Fibroblast of gingiva (primary cell): Measurements from ENCODE around the gene ZSWIM5.
A peak's percentile ranks its signal among the peaks of the same experiment; 100 is the strongest.
"Not testable (repeated sequence)": the region's sequence is repeated elsewhere in the genome, so short reads cannot be mapped to it uniquely, and the experiment has no call there.

Experiments
- DNase-seq: peaks from one replicate; pipeline ENCODE4 v3.0.0-alpha.2; 2011; ENCODE audit warnings: low read depth

The ZSWIM5 gene

GRCh38 chr1:45141247-45142003, 65.0 kb downstream of the ZSWIM5 start:
- no peak for DNase-seq

DNA sequence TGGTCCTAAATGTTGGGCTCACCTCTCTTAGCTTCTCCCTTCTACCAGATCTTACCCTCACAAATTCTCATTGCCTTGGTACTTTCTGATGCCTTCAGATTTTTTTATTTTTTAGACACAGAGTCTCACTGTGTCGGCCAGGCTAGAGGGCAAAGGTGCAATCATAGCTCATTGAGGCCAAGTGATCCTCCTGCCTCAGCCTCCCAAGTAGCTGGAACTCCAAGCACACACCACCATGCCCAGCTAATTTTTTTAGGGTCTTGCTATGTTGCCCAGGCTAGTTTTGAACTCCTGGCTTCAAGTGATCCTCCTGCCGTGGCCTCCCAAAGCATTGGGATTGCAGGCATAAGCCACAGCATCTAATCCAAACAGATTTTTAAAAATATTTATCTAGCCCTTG, 69.4 kb downstream of the ZSWIM5 start:
- DNase-seq: no peak

GRCh38 chr1:45135316-45135715, 71.1 kb downstream of the ZSWIM5 start:
- DNase-seq: no peak

DNA sequence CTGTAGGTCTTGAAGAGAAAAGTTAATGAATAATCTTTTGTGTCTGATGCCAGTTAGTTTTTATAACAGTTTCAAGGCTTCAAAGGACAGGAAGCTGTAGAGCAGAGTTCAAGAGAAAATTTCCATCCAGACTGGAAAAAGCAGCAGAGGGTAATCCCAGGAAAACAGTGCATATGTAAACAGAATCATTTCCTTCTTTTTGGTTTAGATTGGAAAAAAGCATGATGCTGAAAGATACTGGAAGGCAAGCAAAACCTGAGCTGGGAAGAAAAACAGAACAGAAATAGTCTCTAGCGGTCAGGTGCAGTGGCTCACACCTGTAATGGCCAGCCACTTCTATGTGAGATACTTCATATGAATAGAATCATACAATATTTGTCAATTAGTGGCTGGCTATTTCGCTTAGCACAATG, 71.9 kb downstream of the ZSWIM5 start:
- no peak for DNase-seq

DNA sequence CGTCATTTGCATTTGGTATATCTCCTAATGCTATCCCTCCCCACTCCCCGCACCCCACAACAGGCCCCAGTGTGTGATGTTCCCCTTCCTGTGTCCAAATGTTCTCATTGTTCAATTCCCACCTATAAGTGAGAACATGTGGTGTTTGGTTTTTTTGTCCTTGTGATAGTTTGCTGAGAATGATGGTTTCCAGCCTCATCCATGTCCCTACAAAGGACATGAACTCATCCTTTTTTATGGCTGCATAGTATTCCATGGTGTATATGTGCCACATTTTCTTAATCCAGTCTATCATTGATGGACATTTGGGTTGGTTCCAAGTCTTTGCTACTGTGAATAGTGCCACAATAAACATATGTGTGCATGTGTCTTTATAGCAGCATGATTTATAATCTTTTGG, 73.7 kb downstream of the ZSWIM5 start:
- not testable (repeated sequence) for DNase-seq

DNA sequence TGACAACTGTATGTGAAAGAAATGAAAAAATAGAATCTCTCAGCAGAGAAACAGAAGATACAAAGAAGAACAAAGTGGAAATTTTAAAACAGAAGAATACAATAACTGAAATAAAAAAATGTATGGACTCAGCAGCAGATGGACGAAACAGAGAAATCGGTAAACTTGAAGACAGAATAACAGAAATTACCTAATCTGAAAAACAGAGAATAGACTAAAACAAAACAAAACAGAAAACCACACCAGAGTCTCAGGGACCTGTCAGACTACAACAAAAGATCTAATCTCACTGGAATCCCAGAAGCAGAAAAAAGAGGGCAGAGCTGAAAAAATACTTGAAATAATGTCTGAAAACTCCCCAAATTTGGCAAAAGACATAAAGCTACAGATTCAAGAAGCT, 83.0 kb downstream of the ZSWIM5 start:
- DNase-seq: no peak

DNA sequence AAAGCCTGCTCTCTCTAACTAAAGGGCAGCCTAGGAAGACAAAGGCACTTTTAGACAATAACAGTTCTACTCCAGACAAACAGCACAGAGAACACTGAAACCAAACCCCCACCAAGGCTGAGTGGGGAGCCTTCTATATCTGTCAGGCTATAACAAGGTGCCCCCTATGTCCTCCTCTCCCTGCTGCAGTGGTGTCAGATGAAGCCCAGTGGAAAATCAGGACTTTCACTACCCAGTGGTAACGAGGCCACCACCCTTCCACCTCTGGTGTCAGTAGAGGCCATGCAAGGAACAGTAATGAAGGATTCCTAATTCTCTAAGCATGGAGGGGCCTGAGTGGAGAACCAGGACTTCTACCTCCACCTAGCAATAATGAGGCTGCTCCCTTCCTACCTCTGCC, 83.7 kb downstream of the ZSWIM5 start:
- DNase-seq: no peak

DNA sequence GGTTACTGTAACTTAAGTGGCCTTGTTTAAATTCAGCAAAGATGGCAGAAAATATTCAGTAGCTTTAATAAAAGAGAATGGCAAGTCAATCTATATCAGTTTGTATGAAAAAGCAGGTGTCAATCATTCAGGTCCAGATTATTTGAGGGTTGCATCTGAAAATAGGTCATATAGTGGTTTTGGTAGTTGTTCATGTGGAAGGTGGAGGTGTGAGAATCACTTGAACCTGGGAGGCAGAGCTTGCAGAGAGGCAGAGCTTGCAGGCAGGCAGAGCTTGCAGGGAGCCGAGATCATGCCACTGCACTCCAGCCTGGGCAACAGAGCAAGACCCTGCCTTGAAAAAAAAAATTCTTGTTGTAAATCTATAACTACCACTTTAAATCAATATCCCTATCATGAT, 88.6 kb downstream of the ZSWIM5 start:
- DNase-seq: no peak

DNA sequence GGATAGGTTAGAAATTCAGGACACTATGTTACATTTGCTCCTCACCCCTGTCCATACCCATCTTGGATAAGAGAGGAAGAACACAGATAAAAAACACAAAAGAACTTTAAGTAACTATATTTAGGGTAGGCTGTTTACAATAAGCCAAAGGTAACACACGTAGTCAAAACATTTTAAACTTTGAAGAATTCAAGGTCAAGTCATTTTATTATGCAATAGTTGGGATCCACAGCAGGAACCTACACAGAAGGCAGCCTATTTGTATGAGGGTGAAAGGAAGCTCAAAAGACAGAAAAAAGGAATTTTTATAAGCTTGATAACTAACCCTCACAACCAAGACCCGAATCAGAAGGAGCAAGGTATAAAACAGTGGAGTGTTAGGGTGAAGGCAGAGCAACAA, 89.6 kb downstream of the ZSWIM5 start:
- no peak for DNase-seq

DNA sequence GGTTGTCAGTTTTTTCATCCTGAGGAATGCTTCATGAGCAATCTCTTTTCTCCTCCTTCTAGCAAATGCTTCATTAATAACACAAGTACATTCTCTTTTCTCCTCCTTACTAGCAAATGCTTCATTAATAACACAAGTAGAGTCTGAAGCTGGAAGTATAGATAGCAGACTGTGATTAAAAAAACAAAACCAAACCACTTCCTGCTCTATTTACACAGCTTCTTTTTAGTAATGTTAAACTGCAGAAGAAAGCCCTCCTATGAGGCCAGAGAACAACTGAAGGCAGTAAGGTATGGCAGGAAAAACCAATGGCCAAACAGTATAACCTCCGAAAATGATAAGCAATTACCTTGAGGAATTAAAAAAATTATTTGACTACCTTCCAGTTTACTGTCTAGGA, 90.1 kb downstream of the ZSWIM5 start:
- DNase-seq: no peak

DNA sequence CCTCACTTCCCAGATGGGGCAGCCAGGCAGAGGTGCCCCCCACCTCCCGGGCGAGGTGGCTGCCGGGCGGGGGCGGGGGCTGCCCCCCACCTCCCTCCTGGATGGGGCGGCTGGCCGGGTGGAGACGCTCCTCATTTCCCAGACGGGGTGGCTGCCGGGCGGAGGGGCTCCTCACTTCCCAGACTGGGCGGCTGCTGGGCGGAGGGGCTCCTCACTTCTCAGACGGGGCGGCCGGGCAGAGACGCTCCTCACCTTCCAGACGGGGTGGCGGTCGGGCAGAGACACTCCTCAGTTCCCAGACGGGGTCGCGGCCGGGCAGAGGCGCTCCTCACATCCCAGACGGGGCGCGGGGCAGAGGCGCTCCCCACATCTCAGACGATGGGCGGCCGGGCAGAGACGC, 91.2 kb downstream of the ZSWIM5 start:
- not testable (repeated sequence) for DNase-seq

DNA sequence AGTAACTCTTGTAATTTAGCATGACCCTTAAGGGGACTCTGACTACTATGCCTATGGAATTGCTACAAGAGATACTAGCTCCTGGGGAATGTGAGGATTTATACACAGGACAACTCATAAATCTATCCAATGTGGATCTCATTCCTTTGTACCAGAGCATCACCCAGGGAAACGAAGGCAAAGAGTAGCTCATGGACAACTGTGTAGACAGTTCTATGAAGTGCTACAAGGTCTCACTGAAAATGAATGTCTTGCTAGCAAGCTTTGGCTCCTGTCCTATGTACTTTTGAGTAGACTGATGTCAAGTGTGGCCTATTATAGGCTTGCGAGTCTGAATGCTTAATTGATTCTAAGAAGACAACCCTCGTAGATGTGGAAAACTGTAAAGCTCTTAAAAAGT, 93.7 kb downstream of the ZSWIM5 start:
- DNase-seq: no peak

GRCh38 chr1:45111239-45111638, 95.2 kb downstream of the ZSWIM5 start:
- DNase-seq: no peak

DNA sequence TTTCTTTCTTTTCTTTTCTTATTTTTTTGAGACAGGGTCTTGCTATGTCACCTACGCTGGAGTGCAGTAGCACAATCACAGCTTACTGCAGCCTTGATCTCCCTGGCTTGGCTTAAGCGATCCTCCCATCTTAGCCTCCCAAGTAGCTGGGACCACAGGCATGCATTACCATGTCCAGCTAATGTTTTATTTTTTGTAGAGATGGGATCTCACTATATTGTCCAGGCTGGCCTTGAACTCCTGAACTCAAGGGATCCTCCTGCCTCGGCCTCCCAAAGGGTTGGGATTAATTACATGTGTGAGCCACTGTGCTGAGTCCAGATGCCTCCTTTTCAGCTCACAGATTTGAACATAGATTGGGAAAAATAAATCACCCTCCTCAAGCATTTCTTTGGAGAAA, 98.6 kb downstream of the ZSWIM5 start:
- DNase-seq: no peak

- peak; percentile 29 for DNase-seq
Observed at GRCh38 chr1:45106864-45107263, 99.5 kb downstream of the ZSWIM5 start.

GRCh38 chr1:45106156-45106545, 100.3 kb downstream of the ZSWIM5 start:
- DNase-seq: not testable (repeated sequence)

GRCh38 chr1:45105486-45106155, 100.8 kb downstream of the ZSWIM5 start:
- not testable (repeated sequence) for DNase-seq

DNA sequence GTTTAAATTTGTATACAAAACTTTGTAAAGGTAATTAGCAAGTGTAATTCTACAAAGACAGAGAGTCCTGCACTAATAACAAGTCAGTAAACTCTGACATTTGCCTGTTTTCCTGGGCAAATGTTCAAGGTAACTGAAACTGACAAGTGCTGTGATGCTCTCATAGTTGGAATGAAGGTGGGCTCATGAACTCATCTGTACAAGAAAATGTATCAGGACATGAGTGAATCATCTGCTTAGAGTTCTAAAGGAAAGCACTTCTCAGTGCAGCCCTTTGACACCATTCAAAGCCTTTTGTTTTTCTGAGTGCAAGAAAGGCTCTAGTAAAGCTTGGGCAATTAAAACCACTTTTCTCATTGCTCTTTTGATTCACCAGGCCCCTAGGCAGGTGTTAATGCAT, 102.9 kb downstream of the ZSWIM5 start:
- DNase-seq: no peak

- no peak for DNase-seq
Observed at GRCh38 chr1:45101947-45102346, 104.5 kb downstream of the ZSWIM5 start.

GRCh38 chr1:45101528-45101927, 104.9 kb downstream of the ZSWIM5 start:
- not testable (repeated sequence) for DNase-seq

DNA sequence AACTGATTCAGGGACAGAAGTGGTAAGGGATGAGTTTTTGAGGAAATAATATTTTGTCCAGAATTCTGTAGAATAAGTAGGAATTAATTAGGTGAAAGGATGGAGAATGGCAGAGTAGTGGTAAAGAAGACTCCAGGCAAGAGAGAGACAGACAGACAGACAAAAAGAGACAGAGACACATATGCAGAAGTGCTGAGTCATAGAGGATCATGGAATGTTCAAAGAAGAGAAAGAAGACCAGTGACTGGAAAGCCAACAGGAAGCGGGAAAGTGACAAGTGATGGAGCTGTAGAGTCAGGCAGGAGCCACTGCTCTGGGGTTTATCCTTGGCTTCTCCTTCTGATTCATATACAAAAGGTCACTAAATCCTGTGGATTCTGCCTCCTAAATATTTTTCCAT, 108.5 kb downstream of the ZSWIM5 start:
- peak; percentile 10 for DNase-seq

DNA sequence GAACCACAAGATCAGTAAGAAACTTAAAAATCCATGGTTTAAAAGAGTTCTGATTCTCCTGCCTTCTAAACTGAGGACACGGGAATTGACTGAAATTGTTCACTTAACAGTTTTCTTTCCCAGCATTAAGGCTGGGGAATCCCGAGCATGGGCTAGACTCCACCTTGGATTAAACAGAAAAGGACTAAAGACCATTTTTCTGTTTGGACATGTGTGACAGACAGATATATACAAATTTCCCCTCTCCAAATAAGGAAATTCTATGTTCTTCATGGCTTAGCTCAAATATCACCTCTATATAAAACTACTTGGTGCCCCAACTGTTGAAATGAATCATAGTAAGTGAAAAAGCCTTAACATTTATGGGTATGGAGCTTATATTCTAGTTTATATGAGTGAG, 109.3 kb downstream of the ZSWIM5 start:
- no peak for DNase-seq

- DNase-seq: no peak
Observed at GRCh38 chr1:45095450-45095849, 111.0 kb downstream of the ZSWIM5 start.

DNA sequence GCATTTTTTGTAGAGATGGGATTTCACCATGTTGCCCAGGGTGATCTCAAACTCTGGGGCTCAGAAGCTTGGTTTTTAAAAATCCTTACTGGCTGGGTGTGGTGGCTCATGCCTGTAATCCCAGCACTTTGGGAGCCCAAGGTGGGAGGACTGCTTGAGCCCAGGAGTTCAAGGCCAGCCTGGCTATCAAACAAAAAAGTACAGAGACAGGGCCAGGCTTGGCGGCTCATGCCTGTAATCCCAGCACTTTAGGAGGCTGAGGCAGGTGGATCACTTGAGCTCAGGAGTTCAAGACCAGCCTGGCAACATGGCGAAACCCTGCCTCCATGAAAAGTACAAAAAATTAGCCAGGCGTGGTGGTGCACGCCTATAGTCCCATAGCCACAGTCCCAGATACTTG, 112.0 kb downstream of the ZSWIM5 start:
- DNase-seq: not testable (repeated sequence)
